NCI-H446 treated with DMSO at 0.1 percent for 48 hours (cell line): Measurements from ENCODE around the gene SLC9A8.
"Not testable (repeated sequence)": the region's sequence is repeated elsewhere in the genome, so short reads cannot be mapped to it uniquely, and the experiment has no call there.

Experiments used
- DNase-seq: peaks from one replicate; lab custom pipeline; 2025; lab: John Stamatoyannopoulos, UW

Gene SLC9A8

DNA sequence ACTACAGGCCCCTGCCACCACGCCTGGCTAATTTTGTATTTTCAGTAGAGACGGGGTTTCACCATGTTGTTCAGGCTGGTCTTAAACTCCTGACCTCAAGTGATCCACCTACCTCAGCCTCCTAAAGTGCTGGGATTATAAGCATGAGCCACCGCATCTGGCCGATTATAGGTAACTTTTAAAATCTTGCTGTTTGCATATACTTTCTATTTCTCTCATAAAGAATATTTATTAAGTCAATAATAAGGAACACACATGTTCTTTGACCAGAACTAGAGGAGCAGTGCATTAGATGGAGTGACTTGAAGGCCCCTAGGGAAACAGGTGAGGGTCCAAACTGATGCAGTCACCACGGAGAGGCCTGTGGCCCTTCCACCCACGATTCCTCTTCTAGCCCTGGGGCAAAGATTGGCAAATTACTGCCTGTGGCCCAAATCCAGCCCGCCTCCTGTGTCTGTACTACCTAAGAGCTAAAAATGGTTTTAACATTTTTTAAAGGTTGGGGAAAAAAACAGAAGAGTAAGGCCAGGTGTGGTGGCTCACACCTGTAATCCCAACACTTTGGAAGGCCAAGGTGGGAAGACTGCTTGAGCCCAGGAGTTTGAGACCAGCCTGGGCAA is 83.0 kb downstream of the SLC9A8 start:
- not testable (repeated sequence) for DNase-seq

DNA sequence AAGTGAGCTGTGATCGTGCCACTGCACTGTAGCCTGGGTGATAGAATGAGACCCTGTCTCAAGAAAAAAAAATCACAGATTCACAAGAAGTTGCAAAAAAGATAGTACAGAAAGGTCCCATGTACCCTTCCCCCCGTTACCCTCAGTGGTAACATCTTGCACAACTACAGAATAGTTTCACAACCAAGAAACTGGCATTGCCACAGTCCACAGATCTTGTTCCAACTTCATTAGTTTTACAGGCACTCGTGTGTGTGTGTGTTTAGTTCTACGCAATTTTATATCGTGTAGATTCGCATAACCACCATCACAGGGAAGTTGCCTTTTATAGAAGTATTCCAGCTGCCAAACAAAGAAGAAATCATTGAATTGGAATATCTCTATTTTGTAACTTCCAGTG is 83.6 kb downstream of the SLC9A8 start:
- no peak for DNase-seq

DNA sequence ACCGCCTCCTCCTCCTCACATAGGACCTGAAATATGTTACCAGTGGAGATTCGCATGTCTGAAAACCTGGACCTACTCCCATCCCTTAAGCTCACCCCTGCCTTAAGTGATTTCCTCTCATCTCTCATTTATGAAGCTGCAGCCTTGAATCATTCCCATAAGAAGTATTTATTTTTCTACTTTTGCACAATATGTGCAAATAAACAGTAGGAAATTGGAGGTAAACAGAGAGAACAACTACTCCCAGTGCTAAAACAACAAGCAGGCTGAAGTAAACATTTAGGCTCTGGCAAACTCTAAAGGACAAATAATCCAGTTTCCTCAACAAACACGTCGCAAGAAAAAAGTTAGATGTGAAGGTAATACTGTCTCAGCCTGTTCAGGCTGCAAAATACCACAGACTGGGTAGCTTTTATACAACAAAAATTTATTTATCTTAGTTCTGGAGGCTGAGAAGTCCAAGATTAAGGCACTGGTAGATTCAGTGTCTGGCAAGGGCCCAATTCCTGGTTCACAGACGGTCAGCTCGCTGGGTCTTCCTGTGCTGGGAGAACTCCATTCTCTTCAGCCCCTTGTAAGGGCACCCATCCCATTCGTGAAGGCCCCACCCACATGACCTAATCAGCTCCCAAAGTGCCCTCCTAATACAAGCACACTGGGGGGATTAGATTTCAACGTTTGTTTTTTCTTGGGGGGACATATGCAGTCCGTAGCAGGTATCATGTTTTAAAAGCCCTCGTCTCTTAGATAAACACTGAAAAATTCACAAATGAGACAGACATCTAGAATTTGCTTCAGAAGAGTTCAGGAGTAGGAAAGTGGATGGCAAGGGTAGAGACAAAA is 87.1 kb downstream of the SLC9A8 start:
- no peak for DNase-seq

DNA sequence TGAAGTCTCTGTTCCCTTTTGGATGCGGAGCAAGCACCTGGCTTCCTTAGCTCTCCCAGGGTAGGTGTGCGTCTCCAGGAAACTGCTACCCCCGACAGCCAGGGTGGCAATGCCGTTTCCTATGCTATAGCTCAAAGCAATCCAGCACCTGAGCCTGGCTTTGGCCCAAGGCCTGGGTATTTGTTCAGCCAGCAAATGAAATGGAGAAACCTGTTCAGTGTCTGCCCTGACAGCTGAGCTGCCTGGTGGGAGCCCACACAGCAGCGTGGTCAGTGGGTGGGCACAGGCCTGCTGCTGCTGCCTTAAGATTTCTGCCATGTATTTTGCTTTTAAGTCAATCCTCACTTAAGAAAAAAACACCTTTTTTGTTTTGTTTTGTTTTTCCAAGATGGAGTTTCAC is 89.0 kb downstream of the SLC9A8 start:
- no peak for DNase-seq

DNA sequence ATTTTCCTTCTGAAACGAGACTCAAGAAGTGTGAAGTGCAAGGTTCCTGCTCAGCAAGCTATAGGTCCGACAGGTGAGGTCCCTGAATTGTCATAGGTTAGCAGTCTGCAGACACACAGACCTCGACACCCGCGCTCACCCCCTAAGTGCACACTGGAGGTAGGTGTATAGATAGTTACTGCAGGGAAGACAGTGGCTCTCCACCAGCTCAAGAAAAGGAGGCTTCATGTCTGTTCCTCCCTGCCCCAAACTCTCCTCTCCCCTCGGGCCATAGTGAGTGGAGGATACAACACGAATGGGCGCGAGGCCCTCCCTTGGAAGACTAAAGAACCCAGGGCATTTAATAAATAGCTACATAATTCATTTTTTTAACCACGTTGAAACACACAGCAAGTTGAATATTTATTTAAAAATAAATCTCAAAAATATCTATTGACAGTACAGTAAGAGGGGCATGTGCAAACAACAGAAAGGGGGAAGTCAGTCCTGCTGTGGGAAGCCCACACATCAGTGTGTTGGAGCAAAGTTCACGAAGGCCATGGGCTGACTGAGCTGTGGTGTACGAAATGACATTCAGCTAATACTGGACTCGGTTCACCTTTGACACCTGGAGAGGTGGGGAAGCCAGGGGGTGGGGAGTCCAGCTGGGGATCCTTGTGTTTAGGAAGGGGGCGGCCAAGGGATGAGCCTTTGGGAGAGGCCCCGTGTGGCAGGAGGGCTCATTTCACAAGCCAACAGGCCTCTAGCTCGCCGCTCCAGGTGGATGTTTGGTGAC is 92.0 kb downstream of the SLC9A8 start:
- DNase-seq = no peak

DNA sequence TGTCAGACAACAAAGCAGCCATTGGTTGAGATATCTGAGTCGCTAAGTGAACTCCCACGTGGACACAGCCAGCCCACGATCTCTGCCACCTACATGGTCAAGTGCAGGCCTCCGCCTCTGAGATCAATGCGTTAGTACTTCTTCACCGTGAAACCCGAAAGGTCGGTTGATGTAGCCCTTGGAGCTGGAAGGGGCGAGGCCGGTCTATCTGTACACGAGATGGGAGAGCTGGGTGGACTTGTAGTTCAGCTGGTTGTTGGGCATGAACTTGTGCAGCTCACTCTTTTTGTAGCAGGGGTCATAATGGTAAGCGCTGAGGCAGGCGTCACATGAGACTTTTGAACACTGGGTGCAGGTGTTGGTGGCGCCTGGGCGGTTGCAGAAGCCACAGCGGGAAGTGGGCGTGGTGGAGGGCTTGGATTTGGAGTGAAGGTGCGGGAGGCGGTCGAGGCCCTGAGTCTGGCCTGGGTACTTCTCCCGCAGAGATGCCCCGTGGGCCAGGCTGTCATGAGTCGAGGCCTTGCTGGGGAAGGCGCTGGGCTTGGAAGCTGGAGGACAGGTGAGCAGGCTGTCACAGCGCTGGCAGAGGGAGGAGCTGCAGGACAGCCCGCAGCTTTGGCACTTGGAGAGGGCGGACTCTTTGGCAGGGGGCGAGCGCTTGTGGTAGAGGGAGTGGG is 92.9 kb downstream of the SLC9A8 start:
- DNase-seq = no peak

DNA sequence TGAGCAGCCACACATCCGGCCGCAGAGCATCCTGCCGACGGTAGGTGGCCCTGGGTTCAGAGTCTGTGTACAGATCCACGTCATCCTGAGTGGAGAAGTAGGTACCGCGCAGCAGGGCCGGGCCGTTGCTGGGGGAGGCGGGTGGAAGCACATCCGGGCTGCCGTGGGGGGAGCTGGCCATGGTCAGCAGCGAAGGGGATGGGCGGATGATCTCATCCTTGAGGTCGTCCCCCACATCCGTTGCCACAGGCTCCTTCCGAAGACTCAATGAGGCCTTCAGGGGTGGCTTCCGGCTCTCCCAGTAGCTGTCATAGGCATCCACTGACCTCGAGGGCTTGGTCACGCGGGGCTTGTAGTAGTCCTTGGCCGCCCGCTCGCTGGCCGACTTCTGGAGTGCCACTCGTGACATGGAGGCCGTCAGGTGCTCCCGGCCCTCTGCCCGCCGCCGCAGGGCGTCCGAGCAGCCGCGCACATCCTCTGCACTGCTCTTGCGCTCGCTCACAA is 93.5 kb downstream of the SLC9A8 start:
- no peak for DNase-seq

DNA sequence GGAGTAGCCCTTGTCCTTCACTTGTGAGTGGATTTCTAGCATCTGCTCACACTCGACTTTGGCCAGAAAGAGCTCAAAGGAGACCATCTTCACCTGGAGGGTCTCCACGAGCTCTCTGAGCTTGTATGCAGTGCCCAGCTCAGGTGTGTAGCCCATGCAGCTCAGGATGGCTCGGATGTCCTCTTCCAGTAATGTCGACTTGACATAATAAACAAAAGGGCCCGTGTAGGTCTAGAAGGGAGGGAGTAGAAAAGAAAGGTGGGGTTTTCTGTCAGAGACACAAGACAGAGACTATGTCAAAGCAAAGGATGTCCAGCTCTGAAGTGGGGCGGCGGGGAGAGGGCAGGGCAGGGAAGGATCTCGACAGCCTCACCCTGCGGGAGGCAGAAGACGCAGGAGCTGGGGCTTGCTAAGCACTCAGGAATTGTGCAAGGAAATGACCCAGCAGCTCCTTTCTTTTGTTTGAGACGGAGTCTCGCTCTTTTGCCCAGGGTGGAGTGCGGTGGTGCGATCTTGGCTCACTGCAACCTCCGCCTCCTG is 94.1 kb downstream of the SLC9A8 start:
- no peak for DNase-seq

DNA sequence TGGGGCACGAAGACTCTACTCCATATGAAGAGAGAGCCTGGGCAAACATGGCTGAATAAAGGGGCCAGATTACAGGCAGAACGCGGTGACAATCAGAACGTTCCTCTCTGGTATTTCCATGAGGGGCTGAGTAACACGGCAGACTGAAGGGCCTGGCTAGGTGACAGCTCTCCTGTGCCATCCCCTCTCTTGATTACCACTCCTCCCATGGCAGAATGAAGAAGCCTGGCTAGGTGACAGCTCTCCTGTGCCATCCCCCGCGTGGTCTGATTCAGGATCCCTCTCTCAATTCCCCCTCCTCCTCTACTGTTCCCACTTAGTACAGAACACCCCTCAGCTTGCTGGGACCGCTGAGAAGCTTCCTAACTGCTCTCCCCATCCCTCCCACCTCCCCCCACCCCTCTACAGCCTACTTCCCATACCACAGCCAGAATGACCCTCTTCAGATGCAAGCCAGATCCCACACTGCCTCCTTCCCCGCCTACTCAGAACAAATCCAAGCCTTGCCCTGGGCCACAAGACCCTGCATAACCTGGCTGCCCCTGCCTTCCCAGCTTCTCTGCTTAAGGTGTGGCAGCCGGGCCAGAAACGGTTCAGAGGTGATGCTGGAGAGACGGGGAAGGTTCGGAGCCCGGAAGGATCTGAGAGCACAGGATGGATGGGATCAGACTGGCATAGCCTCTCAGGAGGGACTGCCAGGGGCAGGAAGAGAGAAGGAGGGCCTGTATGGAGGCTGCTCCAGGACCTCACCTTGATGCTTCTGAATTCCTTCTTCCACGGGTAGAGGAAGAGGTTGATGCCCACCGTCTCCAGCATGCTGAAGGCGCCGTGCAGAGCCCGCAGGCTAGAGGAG is 95.0 kb downstream of the SLC9A8 start:
- no peak for DNase-seq

DNA sequence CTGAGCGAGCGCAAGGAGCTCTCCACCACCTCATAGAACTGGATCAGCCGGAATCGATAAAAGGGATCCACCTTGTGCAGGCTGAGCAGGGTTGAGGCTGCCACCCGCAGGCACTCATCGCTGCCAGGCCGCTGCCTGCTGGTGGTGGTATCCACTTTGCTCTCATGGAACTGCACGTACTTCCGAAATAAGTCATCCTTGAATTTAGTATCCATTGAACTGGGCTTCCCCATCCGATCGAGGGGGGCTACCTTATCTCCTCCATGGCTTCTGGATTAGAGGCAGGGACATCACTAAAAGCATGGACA is 95.6 kb downstream of the SLC9A8 start:
- DNase-seq = no peak

DNA sequence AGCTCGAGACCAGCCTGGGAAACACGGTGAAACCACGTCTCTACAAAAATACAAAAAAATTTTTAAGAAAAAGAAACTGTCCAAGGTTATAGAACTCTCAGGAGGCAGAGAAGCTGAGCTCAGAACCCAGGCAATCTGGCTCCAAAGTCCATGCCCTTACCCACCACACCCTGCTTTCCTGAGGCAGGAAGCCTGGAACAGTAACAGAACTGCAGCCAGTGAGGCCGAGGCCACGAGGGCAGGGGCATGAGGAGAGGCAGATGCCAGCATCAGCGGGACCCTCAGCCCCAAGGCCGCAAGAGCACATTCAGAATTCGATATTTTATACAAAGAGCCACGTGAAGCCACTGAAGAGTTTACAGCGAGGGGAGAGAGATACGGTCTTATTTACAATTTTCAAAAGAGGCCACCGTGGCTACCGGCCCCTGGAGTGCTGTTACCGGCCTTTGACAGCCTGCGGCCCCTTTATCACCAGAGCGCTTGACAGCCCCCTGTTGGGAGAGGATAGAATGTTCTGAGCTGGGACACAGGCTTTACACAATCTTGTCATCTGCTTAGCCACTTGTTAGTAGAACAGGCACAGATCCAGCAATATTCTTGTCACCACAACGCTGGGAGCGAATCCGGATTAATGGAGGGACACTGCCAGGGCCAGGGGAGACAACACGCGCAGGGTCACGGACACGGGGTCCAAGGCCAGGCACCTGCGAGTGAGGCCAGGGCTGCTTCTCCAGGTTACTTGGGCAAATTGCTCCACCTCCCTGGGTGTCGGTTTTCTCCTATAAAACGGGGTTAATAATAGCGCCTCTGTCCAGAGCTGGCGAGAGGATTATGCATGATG is 97.1 kb downstream of the SLC9A8 start:
- DNase-seq = no peak

DNA sequence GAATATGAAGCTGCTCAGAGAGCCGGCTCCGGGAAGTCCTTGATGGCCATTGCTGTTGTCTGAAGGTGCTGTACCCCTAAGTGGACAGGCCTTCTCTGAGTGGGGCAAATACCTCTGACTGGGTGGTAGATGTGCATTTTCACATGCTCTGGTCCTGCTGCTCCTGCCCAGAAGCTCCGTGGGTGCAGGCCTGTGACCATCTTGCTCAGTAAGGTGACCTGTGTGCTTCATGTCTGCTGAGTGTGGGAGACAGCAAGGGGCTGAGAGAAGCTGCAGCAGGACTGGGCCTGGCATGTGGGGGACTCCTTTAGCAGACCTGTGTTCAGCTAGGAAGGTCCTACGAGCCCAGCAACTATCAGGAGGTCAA is 97.7 kb downstream of the SLC9A8 start:
- no peak for DNase-seq

DNA sequence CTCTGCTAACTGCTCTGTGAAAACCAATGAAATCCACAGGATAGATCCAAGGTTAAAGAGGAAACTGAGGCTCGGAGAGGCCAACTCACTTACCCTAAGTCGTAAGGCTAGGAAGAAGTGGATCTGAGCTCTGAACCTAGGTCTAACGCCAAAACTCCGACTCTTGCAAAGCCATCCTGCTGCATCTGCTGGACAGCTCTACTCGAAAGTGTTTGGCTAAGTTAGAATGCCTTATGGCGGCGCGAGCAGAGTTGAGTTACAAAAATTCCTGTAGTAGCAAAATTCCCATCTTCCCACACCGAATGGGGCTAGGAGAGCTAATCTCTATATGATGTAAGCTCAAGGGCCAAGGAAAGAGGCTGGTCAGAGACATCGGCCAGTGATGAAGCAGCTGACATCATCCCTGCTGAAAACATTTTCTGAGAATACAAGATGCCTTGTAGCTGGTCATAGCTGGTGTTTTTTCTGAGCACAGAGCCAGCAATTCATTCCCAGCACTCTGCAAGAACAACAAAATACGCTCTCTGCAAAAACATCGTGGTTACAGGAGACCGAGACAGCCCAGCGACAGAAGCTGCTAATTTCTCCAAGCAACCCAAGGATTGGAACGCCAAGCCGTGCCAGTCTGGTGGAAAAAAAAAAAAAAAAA is 100.9 kb downstream of the SLC9A8 start:
- no peak for DNase-seq

DNA sequence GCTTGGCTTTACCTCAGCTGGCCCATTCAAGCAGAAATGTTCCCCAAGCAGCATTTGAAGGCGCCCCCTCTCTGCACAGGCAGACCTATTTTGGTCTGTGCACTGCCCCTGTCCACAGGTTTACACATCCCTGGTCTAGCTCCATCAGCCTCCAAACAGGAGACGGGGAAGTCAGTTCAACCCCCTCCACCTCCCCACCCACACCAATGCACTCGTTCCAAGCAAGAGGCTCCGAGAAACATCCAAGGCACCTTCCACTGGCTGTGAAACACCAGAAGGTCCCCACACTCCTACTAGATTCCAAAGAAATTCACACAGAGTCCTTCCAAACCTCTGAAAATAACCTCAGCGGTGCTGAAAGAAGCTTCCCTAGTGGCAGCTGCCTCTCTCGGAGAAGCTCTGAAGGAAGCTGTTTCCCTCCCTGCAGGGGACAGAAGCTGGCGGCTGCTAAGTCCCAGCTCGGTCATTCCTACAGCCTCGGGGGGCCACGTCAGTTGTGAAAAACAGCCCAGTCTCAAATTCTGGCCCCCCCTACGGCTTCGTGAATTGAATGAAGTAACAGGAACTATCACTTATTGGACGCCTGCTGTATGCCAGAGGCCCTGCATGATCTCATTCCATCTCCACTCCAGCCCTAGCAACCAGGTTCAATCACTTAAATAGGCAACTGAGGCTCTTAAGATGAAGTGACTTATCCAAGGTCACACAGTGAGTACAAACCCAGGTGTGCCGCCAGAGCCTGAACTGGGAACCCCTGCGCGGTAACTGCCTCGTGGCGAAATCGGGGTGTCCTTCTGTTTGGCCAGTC is 101.9 kb downstream of the SLC9A8 start:
- DNase-seq = no peak

DNA sequence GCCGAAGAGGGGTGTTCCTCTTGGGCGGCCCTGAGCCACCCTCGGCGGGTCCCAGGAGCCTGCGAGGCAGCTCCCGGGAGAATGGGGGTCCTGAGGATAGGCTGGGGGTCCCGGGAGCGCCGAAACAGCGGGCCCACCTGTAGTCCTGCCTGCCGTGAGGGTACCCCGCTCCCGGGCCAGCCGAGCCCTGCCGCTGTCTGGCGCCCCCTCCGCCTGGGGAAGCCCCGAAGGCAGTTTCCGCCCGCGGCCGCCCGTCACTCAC is 102.4 kb downstream of the SLC9A8 start:
- no peak for DNase-seq

DNA sequence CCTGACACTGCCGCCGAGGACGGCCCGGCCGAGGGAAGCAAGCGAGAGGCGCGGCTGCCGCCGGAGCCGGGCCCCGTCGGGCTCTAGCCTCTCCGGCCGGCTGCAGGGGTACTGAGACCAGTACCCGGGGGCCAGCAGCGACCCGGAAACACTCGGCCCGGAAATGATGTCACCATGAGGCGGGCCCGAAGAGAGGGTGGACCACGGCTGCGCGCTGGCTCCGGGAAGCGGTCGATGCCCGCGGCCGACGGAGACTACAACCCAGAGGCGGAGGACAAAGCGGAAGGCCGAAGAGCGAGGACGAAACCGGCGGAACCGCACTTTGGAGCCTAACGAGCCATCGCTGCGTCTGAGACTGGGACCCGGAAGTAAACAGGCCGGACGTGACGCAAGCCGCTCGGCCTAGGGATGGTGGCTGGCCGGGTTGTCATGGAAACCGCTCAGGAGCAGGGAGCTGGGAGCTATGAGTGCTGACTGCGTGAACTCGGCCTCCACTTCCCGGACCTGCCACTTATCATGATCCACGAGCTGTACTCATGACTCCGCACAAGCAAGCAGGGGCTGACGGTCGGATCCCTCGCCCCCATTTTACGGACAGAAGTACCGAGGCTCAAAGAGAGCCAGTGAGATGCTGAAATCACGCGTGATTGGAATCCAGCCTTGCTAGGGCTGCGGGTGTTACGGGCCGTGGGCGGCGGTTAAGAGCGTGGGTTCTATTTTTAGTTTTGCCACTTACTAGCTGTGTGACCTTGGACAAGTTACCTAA is 102.9 kb downstream of the SLC9A8 start, which contains the start of gene SPATA2:
TSS of gene SPATA2 (minus strand) at position 150 of the 766 bp plus-strand sequence. CDS start 7,039 bp downstream, outside the sequence.
- peak; percentile 83 for DNase-seq

DNA sequence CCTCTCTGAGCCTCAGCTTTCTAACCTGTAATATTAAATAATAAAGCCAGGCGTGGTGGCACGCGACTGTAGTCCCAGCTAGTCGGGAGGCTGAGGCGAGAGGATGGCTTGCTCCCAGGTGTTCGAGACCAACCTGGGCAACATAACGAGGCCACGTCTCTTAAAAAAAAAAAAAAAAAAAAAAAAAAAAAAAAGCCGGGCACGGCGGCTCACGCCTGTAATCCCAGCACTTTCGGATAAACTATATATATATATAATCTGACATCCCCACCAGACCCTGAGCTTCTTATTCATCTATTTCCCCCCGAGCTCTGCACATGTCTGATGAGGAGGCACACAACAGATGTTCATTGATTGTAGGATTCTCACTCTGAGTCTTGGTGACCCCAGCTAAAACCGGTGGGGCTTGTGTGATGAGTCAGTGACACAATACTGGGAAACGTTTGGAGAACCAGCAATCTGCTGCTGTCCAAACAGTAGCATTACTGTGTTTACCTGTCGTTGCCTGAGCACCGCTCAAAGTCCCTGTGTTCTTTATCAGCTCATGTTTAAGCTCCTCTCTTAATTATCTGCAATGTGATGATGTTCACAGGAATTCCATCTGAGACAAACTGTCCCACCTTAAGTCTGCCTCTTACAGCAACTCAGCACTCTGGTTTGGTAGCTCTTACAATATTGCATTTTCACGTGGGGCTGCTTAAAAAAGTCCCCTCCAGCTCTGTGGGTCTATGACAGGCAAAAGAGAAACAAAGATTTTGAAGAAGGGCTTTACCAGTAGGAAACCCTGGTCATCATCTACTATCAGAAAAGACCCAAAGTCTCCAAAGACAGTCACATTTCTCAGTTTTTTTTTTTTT is 103.7 kb downstream of the SLC9A8 start:
- DNase-seq = no peak
